ENCODE results near the gene TUBGCP2. TPM values are rescaled to one million over a fixed set of nuclear protein-coding genes. Genes with fewer than 3 reads are reported as not detected.

The TUBGCP2 gene
- total and polyA plus RNA-seq, 2 donors from 2014 or later: 61.4 to 93.3 TPM

DNA sequence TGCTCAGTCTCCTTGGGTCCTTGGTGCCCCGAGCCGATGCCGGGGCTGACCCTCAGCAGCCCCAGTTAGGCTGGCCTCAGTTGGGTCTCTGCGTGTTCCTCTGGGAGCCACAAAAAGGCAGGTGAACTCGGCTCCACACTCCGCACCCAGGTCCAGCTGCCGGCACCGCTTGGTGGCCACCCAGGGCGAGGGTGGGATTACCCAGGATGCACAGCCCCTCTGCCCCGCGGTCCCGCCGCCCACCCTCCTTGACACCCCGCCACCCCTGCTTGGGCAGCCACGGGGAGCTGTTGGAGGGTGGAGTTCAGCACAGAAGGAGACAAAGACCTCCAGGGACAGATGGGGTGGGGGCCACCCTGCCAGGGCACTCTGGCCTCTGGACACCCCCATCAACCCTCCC lies 53.3 kb downstream of the TUBGCP2 start:
- DNase-seq: no peak
- Histone ChIP-seq H3K9me3 (ENCODE audit: control insufficient read depth in 2 of 3, insufficient read depth in 1 of 3, low read length in 3 of 3) (no peaks in the 10 kb centered on the region), H3K4me1 (ENCODE audit: control insufficient read depth in 2 of 3, insufficient read depth in 2 of 3, low read depth in 1 of 3, low read length in 3 of 3) (peaks cover 0 to 7% (median 0%) of the 10 kb centered on the region in 3 donors), H3K9ac (ENCODE audit: low read length in 3 of 3) (no peak overlapping the region), H3K27ac (ENCODE audit: low read depth in 2 of 2, low read length in 2 of 2) (no peak overlapping the region), H3K36me3 (ENCODE audit: control insufficient read depth in 2 of 3, insufficient read depth in 3 of 3, low read length in 3 of 3) (no peaks in the 10 kb centered on the region), H3K4me3 (ENCODE audit: low read length in 3 of 3) (no peak overlapping the region), H3K27me3 (ENCODE audit: control insufficient read depth, insufficient read depth, low read length) (no peaks in the 10 kb centered on the region)
- FAIRE-seq: no peak
- intact Hi-C loops (cut with DNase I): no loop called here
- TF ChIP-seq, protein P1, sequence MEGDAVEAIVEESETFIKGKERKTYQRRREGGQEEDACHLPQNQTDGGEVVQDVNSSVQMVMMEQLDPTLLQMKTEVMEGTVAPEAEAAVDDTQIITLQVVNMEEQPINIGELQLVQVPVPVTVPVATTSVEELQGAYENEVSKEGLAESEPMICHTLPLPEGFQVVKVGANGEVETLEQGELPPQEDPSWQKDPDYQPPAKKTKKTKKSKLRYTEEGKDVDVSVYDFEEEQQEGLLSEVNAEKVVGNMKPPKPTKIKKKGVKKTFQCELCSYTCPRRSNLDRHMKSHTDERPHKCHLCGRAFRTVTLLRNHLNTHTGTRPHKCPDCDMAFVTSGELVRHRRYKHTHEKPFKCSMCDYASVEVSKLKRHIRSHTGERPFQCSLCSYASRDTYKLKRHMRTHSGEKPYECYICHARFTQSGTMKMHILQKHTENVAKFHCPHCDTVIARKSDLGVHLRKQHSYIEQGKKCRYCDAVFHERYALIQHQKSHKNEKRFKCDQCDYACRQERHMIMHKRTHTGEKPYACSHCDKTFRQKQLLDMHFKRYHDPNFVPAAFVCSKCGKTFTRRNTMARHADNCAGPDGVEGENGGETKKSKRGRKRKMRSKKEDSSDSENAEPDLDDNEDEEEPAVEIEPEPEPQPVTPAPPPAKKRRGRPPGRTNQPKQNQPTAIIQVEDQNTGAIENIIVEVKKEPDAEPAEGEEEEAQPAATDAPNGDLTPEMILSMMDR (IDR thresholded peaks at IDR 0.05; ENCODE audit: borderline replicate concordance, extremely low read depth, insufficient read depth): no peak

DNA sequence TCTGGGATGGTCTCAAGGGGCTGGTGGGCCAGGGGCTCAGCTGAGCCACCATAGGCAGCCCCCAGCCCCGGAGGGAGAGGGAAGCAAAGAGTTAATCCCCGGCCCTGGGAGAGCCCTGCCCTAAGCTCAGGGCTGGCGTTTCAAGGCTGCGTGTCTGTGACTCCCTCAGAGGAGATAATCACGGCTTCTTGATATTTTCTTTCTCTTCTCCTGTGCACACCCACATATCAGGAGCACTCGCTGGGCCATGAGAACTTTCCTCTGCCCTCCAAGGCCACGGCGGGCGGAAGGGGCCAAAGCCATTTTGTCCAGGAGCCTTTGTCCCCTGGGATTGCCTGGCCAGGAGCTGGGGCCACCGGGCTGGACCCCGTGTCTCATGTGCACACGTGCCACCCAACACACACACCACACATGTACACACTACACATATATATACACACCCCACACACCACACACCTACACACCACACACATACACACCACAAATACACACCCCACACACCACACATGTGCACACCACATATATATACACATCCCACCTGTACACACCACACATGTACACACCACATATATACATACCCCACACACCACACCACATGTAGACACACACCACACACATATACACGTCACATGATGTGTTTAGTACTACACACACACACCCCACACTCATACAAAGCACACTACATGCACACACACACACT lies 54.1 kb downstream of the TUBGCP2 start:
- H3K9me3 ChIP-seq (ENCODE audit: control insufficient read depth in 2 of 3, insufficient read depth in 1 of 3, low read length in 3 of 3): no peaks in the 10 kb centered on the region
- intact Hi-C loops (cut with DNase I): no loop called here
- no peaks in the 10 kb centered on the region for H3K27me3 ChIP-seq (ENCODE audit: control insufficient read depth, insufficient read depth, low read length)
- FAIRE-seq (no peak), DNase-seq (no peak)
- TF ChIP-seq, protein P1 (IDR thresholded peaks at IDR 0.05; ENCODE audit: borderline replicate concordance, extremely low read depth, insufficient read depth): no peak
- H3K9ac ChIP-seq (ENCODE audit: low read length in 3 of 3): no peak overlapping the region
- H3K27ac ChIP-seq (ENCODE audit: low read depth in 2 of 2, low read length in 2 of 2): no peak overlapping the region
- peaks cover 0 to 7% (median 0%) of the 10 kb centered on the region in 3 donors for H3K4me1 ChIP-seq (ENCODE audit: control insufficient read depth in 2 of 3, insufficient read depth in 2 of 3, low read depth in 1 of 3, low read length in 3 of 3)
- H3K4me3 ChIP-seq (ENCODE audit: low read length in 3 of 3): no peak overlapping the region
- no peaks in the 10 kb centered on the region for H3K36me3 ChIP-seq (ENCODE audit: control insufficient read depth in 2 of 3, insufficient read depth in 3 of 3, low read length in 3 of 3)

DNA sequence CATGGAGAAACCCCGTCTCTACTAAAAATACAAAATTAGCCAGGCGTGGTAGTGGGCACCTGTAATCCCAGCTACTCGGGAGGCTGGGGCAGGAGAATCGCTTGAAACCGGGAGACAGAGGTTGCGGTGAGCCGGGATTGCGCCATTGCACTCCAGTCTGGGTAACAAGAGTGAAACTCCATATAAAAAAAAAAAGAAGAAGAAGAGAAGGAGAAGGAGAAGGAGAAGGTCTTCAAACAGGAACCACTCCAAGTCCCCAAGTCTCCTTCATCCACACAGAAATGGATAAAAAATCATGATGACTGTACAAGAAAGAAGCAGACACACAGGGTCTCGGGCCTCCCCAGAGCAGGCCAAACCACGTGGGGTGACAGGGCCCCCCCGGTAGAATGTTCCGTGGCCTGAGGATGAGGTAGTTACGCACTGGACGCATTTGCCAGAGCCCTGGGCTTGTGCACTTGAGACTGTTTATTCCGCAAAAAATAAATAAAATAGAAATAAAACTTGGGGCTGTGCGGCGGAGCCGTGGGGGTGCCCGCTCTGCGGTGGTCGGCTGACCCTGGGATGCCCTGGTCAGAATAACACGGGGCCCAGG lies 55.2 kb downstream of the TUBGCP2 start:
- TF ChIP-seq, protein P1 (IDR thresholded peaks at IDR 0.05; ENCODE audit: borderline replicate concordance, extremely low read depth, insufficient read depth): no peak
- Histone ChIP-seq H3K9me3 (ENCODE audit: control insufficient read depth in 2 of 3, insufficient read depth in 1 of 3, low read length in 3 of 3) (no peaks in the 10 kb centered on the region), H3K27me3 (ENCODE audit: control insufficient read depth, insufficient read depth, low read length) (no peaks in the 10 kb centered on the region), H3K27ac (ENCODE audit: low read depth in 2 of 2, low read length in 2 of 2) (no peak overlapping the region), H3K4me3 (ENCODE audit: low read length in 3 of 3) (no peak overlapping the region), H3K9ac (ENCODE audit: low read length in 3 of 3) (no peak overlapping the region), H3K4me1 (ENCODE audit: control insufficient read depth in 2 of 3, insufficient read depth in 2 of 3, low read depth in 1 of 3, low read length in 3 of 3) (peaks cover 0 to 7% (median 0%) of the 10 kb centered on the region in 3 donors), H3K36me3 (ENCODE audit: control insufficient read depth in 2 of 3, insufficient read depth in 3 of 3, low read length in 3 of 3) (no peaks in the 10 kb centered on the region)
- DNase-seq (no peak), FAIRE-seq (no peak)
- intact Hi-C loops (cut with DNase I): no loop called here
